Measurements from ENCODE around the gene ASRGL1. TPM values are rescaled to one million over a fixed set of nuclear protein-coding genes. Genes with fewer than 3 reads are reported as not detected.

Gene ASRGL1
- total and polyA plus RNA-seq, 2 experiments from 2014 or later: 9.5 to 18.6 TPM

DNA sequence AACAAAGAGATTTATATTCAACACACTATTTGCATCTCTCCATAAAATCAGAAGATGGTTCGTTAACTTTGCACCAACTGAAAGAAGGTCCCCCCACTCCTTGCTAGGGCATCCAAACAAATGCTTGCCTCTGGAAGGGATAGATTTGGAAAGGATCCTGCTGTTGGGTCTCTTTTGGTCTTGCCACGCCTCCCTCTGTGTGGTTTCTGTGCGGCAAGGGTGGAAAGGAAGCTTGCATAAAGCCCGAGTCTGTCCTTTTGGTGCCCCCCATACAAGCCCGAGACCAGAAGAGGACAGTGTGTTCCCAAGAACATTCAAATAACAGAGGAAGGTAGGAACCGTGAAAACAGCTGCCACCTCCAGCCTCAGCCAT, 96.6 kb downstream of the ASRGL1 start:
- 67% methylated on average over 6 of the region's 6 CpGs for WGBS (ENCODE audit: low lambda C conversion rate, missing lambda C conversion rate)
- no peak overlapping the region for H2AFZ ChIP-seq
- H3K36me3 ChIP-seq (replicated peaks; ENCODE audit: insufficient read depth, low read depth): no peaks in the 10 kb centered on the region
- no peaks in the 10 kb centered on the region for H3K79me2 ChIP-seq
- H3K4me2 ChIP-seq: no peak overlapping the region
- TF ChIP-seq EZH2phosphoT487 (IDR thresholded peaks at IDR 0.05; ENCODE audit: low read depth, severe bottlenecking, unreplicated experiment) (no peak), EZH2 (IDR thresholded peaks at IDR 0.05; ENCODE audit: borderline replicate concordance) (no peak)
- TF ChIP-seq, protein P1, sequence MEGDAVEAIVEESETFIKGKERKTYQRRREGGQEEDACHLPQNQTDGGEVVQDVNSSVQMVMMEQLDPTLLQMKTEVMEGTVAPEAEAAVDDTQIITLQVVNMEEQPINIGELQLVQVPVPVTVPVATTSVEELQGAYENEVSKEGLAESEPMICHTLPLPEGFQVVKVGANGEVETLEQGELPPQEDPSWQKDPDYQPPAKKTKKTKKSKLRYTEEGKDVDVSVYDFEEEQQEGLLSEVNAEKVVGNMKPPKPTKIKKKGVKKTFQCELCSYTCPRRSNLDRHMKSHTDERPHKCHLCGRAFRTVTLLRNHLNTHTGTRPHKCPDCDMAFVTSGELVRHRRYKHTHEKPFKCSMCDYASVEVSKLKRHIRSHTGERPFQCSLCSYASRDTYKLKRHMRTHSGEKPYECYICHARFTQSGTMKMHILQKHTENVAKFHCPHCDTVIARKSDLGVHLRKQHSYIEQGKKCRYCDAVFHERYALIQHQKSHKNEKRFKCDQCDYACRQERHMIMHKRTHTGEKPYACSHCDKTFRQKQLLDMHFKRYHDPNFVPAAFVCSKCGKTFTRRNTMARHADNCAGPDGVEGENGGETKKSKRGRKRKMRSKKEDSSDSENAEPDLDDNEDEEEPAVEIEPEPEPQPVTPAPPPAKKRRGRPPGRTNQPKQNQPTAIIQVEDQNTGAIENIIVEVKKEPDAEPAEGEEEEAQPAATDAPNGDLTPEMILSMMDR (IDR thresholded peaks at IDR 0.05; ENCODE audit: poor library complexity): no peak
- H3K9me2 ChIP-seq (replicated peaks; ENCODE audit: insufficient read depth): no peaks in the 10 kb centered on the region
- no peaks in the 10 kb centered on the region for H4K20me1 ChIP-seq (ENCODE audit: insufficient read depth, poor library complexity, severe bottlenecking)
- H3K9me3 ChIP-seq (ENCODE audit: low read depth): no peaks in the 10 kb centered on the region
- no peak overlapping the region for H3K27ac ChIP-seq
- no peak for DNase-seq (ENCODE audit: low spot score)
- H3K4me3 ChIP-seq: no peak overlapping the region
- no peaks in the 10 kb centered on the region for H3K27me3 ChIP-seq
- H3K4me1 ChIP-seq (ENCODE audit: insufficient read depth): peaks cover 16% of the 10 kb centered on the region

DNA sequence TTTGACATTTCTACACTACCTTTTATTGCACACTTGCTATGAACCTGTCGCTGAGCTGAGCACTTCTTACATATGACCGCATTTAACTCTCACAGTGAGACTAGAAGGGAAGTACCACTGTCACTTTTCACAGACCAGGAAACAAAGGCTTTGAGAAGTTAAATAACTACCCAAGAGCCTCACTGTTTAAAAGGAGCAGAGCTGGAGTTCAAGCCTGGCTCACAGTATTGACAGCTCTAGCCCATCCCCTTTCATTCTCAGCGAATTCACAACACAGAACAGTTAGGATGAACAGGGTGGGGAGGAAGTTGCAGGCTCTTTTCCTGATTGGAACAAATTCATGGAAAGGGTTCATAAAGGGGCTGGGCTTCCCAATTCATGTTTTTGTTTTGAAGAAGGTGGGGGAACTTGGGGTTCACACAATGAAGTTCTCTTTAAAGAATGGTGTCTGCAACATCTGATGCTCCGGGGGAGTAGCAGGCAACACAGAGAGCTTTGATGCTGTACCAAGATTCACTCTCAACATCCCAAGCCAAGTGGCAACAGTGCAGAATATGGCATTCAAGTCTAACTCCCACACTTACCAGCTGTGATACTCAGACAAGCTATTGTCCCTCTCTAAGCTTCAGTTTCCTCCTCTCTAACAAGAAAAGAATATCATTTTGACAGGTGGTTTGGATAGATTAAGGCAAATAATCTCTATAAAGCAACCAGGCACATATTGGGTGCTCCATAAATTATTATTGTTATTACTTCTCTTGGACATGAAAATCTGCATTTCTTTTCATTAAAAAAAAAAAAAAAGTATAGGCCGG, 98.8 kb downstream of the ASRGL1 start:
- Histone ChIP-seq H2AFZ (no peak overlapping the region), H3K4me1 (ENCODE audit: insufficient read depth) (peaks cover 20% of the 10 kb centered on the region)
- no peak for DNase-seq (ENCODE audit: low spot score)

GRCh38 chr11:62437616-62438015, 100.4 kb downstream of the ASRGL1 start:
- no peaks in the 10 kb centered on the region for H3K9me2 ChIP-seq (replicated peaks; ENCODE audit: insufficient read depth)
- 96% methylated on average over 1 of the region's 1 CpG for WGBS (ENCODE audit: low lambda C conversion rate, missing lambda C conversion rate)
- no peak overlapping the region for H3K27ac ChIP-seq
- no peaks in the 10 kb centered on the region for H3K36me3 ChIP-seq (replicated peaks; ENCODE audit: insufficient read depth, low read depth)
- no peaks in the 10 kb centered on the region for H3K79me2 ChIP-seq
- DNase-seq (ENCODE audit: low spot score): no peak
- H2AFZ ChIP-seq: no peak overlapping the region
- H3K9me3 ChIP-seq (ENCODE audit: low read depth): no peaks in the 10 kb centered on the region
- no peaks in the 10 kb centered on the region for H3K27me3 ChIP-seq
- TF ChIP-seq EZH2 (IDR thresholded peaks at IDR 0.05; ENCODE audit: borderline replicate concordance) (no peak), EZH2phosphoT487 (IDR thresholded peaks at IDR 0.05; ENCODE audit: low read depth, severe bottlenecking, unreplicated experiment) (no peak)
- TF ChIP-seq, protein P1 (IDR thresholded peaks at IDR 0.05; ENCODE audit: poor library complexity): no peak
- peaks cover 20% of the 10 kb centered on the region for H3K4me1 ChIP-seq (ENCODE audit: insufficient read depth)
- H4K20me1 ChIP-seq (ENCODE audit: insufficient read depth, poor library complexity, severe bottlenecking): no peaks in the 10 kb centered on the region
- H3K4me2 ChIP-seq: no peak overlapping the region
- H3K4me3 ChIP-seq: no peak overlapping the region

More for the DNA sequence above, 98.8 kb downstream of the ASRGL1 start:
- Histone ChIP-seq H3K27ac (no peak overlapping the region), H3K27me3 (no peaks in the 10 kb centered on the region), H3K36me3 (replicated peaks; ENCODE audit: insufficient read depth, low read depth) (no peaks in the 10 kb centered on the region), H3K4me2 (no peak overlapping the region), H4K20me1 (ENCODE audit: insufficient read depth, poor library complexity, severe bottlenecking) (no peaks in the 10 kb centered on the region), H3K9me2 (replicated peaks; ENCODE audit: insufficient read depth) (no peaks in the 10 kb centered on the region), H3K79me2 (no peaks in the 10 kb centered on the region), H3K4me3 (no peak overlapping the region), H3K9me3 (ENCODE audit: low read depth) (no peaks in the 10 kb centered on the region)
- 81% methylated on average over 5 of the region's 5 CpGs for WGBS (ENCODE audit: low lambda C conversion rate, missing lambda C conversion rate)
- no peak for TF ChIP-seq EZH2 (IDR thresholded peaks at IDR 0.05; ENCODE audit: borderline replicate concordance)
- TF ChIP-seq, protein P1 (IDR thresholded peaks at IDR 0.05; ENCODE audit: poor library complexity): no peak
- TF ChIP-seq EZH2phosphoT487 (IDR thresholded peaks at IDR 0.05; ENCODE audit: low read depth, severe bottlenecking, unreplicated experiment): no peak
